ENCODE data around the gene KRTAP5-8. TPM values are rescaled to one million over a fixed set of nuclear protein-coding genes. Genes with fewer than 3 reads are reported as not detected.

The KRTAP5-8 gene
- total and polyA plus RNA-seq, 7 donors: 0.29 TPM; not detected in 6

GRCh38 chr11:71501071-71501985, 36.5 kb upstream of the KRTAP5-8 start:
- no peak for DNase-seq
- no peak overlapping the region for H3K4me3 ChIP-seq
- 90 to 95% methylated on average over 30 of the region's 30 CpGs for WGBS, 2 donors
- H3K27ac ChIP-seq: no peak overlapping the region
- intact Hi-C loops (cut with DNase I): no loop called here
- H3K27me3 ChIP-seq: no peaks in the 10 kb centered on the region
- H3K9me3 ChIP-seq: no peaks in the 10 kb centered on the region
- H3K4me1 ChIP-seq: no peaks in the 10 kb centered on the region
- TF ChIP-seq EP300 (IDR thresholded peaks at IDR 0.05): no peak
- TF ChIP-seq CTCF (IDR thresholded peaks at IDR 0.05): no peak
- TF ChIP-seq POLR2AphosphoS5 (IDR thresholded peaks at IDR 0.05): no peak
- no peak for TF ChIP-seq POLR2A (IDR thresholded peaks at IDR 0.05)
- H3K36me3 ChIP-seq: peaks cover 9 to 66% (median 39%) of the 10 kb centered on the region in 4 donors

GRCh38 chr11:71502026-71502425, 35.8 kb upstream of the KRTAP5-8 start:
- TF ChIP-seq POLR2AphosphoS5 (IDR thresholded peaks at IDR 0.05): no peak
- no peak for TF ChIP-seq EP300 (IDR thresholded peaks at IDR 0.05)
- TF ChIP-seq CTCF (IDR thresholded peaks at IDR 0.05): no peak
- TF ChIP-seq POLR2A (IDR thresholded peaks at IDR 0.05): no peak
- Histone ChIP-seq H3K36me3 (peaks cover 3 to 60% (median 34%) of the 10 kb centered on the region in 4 donors), H3K27me3 (no peaks in the 10 kb centered on the region), H3K27ac (no peak overlapping the region), H3K9me3 (peaks cover 0 to 1% (median 0%) of the 10 kb centered on the region in 4 donors), H3K4me1 (no peaks in the 10 kb centered on the region), H3K4me3 (no peak overlapping the region)
- 96 to 98% methylated on average over 10 of the region's 10 CpGs for WGBS, 2 donors
- intact Hi-C loops (cut with DNase I): no loop called here
- no peak for DNase-seq

GRCh38 chr11:71502871-71503435, 34.9 kb upstream of the KRTAP5-8 start:
- no peaks in the 10 kb centered on the region for H3K27me3 ChIP-seq
- TF ChIP-seq POLR2AphosphoS5 (IDR thresholded peaks at IDR 0.05) (no peak), POLR2A (IDR thresholded peaks at IDR 0.05) (no peak), EP300 (IDR thresholded peaks at IDR 0.05) (no peak), CTCF (IDR thresholded peaks at IDR 0.05) (no peak)
- intact Hi-C loops (cut with DNase I): no loop called here
- H3K4me1 ChIP-seq: no peaks in the 10 kb centered on the region
- no peak overlapping the region for H3K4me3 ChIP-seq
- H3K27ac ChIP-seq: no peak overlapping the region
- peaks cover 0 to 54% (median 25%) of the 10 kb centered on the region in 4 donors for H3K36me3 ChIP-seq
- H3K9me3 ChIP-seq: peaks cover 0 to 8% (median 1%) of the 10 kb centered on the region in 4 donors
- WGBS, 2 donors: 94 to 97% methylated on average over 15 of the region's 15 CpGs
- DNase-seq: no peak

- DNase-seq: no peak
- 74 to 80% methylated on average over 10 of the region's 10 CpGs for WGBS, 2 donors
- no peak overlapping the region for H3K27ac ChIP-seq
- intact Hi-C loops (cut with DNase I): no loop called here
- no peaks in the 10 kb centered on the region for H3K4me1 ChIP-seq
- H3K4me3 ChIP-seq: no peak overlapping the region
- H3K27me3 ChIP-seq: no peaks in the 10 kb centered on the region
- no peak for TF ChIP-seq POLR2AphosphoS5 (IDR thresholded peaks at IDR 0.05)
- peaks cover 0 to 8% (median 1%) of the 10 kb centered on the region in 4 donors for H3K9me3 ChIP-seq
- peaks cover 0 to 38% (median 13%) of the 10 kb centered on the region in 4 donors for H3K36me3 ChIP-seq
Measured at GRCh38 chr11:71504531-71504930, 33.3 kb upstream of the KRTAP5-8 start.

- peaks cover 0 to 33% (median 11%) of the 10 kb centered on the region in 4 donors for H3K36me3 ChIP-seq
- intact Hi-C loops (cut with DNase I): no loop called here
Measured at GRCh38 chr11:71505001-71505400, 32.8 kb upstream of the KRTAP5-8 start.

More at GRCh38 chr11:71505001-71505400, 32.8 kb upstream of the KRTAP5-8 start:
- no peaks in the 10 kb centered on the region for H3K27me3 ChIP-seq
- H3K4me1 ChIP-seq: no peaks in the 10 kb centered on the region
- H3K9me3 ChIP-seq: peaks cover 0 to 8% (median 3%) of the 10 kb centered on the region in 4 donors
- H3K4me3 ChIP-seq: no peak overlapping the region
- H3K27ac ChIP-seq: no peak overlapping the region
- no peak for TF ChIP-seq POLR2AphosphoS5 (IDR thresholded peaks at IDR 0.05)
- TF ChIP-seq CTCF (IDR thresholded peaks at IDR 0.05): no peak
- TF ChIP-seq POLR2A (IDR thresholded peaks at IDR 0.05): no peak
- TF ChIP-seq EP300 (IDR thresholded peaks at IDR 0.05): no peak
- DNase-seq: no peak
- 74 to 79% methylated on average over 2 of the region's 2 CpGs for WGBS, 2 donors
